Fibroblast of lung (primary cell): ENCODE measurements around the gene SH3TC2. TPM values are rescaled to one million over a fixed set of nuclear protein-coding genes. Genes with fewer than 3 reads are reported as not detected.

Experiments
- DNase-seq, 2 donors: peaks; one replicate each; pipeline versions ENCODE4 v3.0.0 to v3.0.0-alpha.2; 2010; ENCODE audit warnings: low read depth in 2 of 2
- H2AFZ ChIP-seq: 2 replicates; pipeline ENCODE4 v1.5.1; 2012; ENCODE audit warnings: low read length, control low read depth, inconsistent platforms
- H3K27ac ChIP-seq: 2 replicates; pipeline ENCODE4 v1.5.1; 2011; ENCODE audit warnings: low read length, control low read depth; ENCODE audit not compliant: insufficient read depth
- H3K27me3 ChIP-seq: 2 replicates; pipeline ENCODE4 v1.5.1; 2011; ENCODE audit warnings: mild to moderate bottlenecking, low read length; ENCODE audit not compliant: control insufficient read depth, insufficient read depth
- H3K36me3 ChIP-seq: 2 replicates; pipeline ENCODE4 v1.5.1; 2011; ENCODE audit warnings: low read length; ENCODE audit not compliant: control insufficient read depth, insufficient read depth
- H3K4me1 ChIP-seq: 2 replicates; pipeline ENCODE4 v1.5.1; 2011; ENCODE audit warnings: low read length; ENCODE audit not compliant: control insufficient read depth, insufficient read depth; ENCODE audit errors: extremely low read depth
- H3K4me2 ChIP-seq: 2 replicates; pipeline ENCODE4 v1.5.1; 2011; ENCODE audit warnings: low read length, control low read depth; ENCODE audit not compliant: insufficient read depth; ENCODE audit errors: extremely low read depth
- H3K4me3 ChIP-seq, 4 experiments: fragments of 200-600 bp in 1 of 4; sonication (generic) in 1 of 4; replicated peaks in 1 of 4; 2 replicates each; pipeline ENCODE4 v1.5.1; 2011 to 2016; ENCODE audit warnings: low read length in 4 of 4, low read depth in 3 of 4, mild to moderate bottlenecking in 3 of 4, control low read depth in 2 of 4, inconsistent platforms in 1 of 4, mixed read lengths in 1 of 4; ENCODE audit not compliant: insufficient read depth in 1 of 4; ENCODE audit errors: control extremely low read depth in 1 of 4
- H3K79me2 ChIP-seq: 2 replicates; pipeline ENCODE4 v1.5.1; 2012; ENCODE audit warnings: mild to moderate bottlenecking, low read length, inconsistent platforms; ENCODE audit not compliant: control insufficient read depth, insufficient read depth
- H3K9ac ChIP-seq: 2 replicates; pipeline ENCODE4 v1.5.1; 2011; ENCODE audit warnings: mild to moderate bottlenecking, low read length, control low read depth; ENCODE audit not compliant: insufficient read depth
- H3K9me3 ChIP-seq: 2 replicates; pipeline ENCODE4 v1.5.1; 2012; ENCODE audit warnings: low read depth, low read length; ENCODE audit not compliant: control insufficient read depth, insufficient read depth
- H4K20me1 ChIP-seq: 2 replicates; pipeline ENCODE4 v1.5.1; 2011; ENCODE audit warnings: low read length; ENCODE audit not compliant: control insufficient read depth, insufficient read depth; ENCODE audit errors: extremely low read depth
- EZH2 ChIP-seq: IDR thresholded peaks from 2 replicates; pipeline ENCODE4 v1.5.1; 2012; ENCODE audit warnings: low read length, control low read depth, mild to moderate bottlenecking; ENCODE audit errors: missing control alignments
- polyA plus RNA-seq, 2 donors: library from polyadenylated mRNA; depleted of rRNA in 1 of 2; stranded (reverse) in 1 of 2; unstranded in 1 of 2; fragments of >200 nt; gene quantifications; 2 replicates each; pipeline ENCODE4 v1.2.1, GENCODE V29; 2011 to 2012; ENCODE audit warnings: missing spikeins in 1 of 2
- total RNA-seq: library from RNA; depleted of rRNA; stranded (reverse); fragments of >200 nt; gene quantifications from 2 replicates; pipeline ENCODE4 v1.2.1, GENCODE V29; 2014
- TF ChIP-seq, protein P1 (sequence below), 2 donors: IDR thresholded peaks in 1 of 2; conservative IDR thresholded peaks in 1 of 2; 1 replicate in 1 of 2; 2 replicates in 1 of 2; pipeline ENCODE4 v1.5.1; 2011 to 2012; ENCODE audit warnings: low read length in 2 of 2, control low read depth in 1 of 2, inconsistent platforms in 1 of 2, low read depth in 1 of 2, mild to moderate bottlenecking in 1 of 2

The SH3TC2 gene
- total and polyA plus RNA-seq, 2 donors (not counting 1 experiment from before 2014, with no cell fraction given), result 0.83 to 3.2 TPM

DNA sequence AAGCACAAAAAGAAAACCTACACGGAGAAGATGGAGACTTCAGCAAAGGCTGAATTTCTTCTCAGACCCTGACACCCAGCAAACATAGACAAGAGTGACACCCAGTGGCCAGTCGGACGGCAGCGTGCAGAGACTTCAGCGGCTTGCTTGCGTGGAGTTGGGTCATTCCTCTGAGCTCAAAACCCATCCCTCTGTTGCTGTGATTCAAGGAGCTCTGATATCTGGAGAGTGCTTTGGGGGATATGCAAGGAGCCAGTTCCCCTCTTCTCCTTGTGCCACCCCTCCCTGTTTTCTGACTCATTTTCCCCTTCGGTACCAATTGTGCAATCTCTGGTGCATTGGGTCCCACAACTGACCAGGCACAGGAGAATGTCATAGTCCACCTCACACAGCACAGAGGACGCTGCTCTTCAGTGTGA, 27.5 kb downstream of the SH3TC2 start:
- H3K27ac ChIP-seq, result no peak overlapping the region
- H3K4me3 ChIP-seq, result no peak overlapping the region
- H3K79me2 ChIP-seq, result no peaks in the 10 kb centered on the region
- no peaks in the 10 kb centered on the region for H4K20me1 ChIP-seq
- TF ChIP-seq, protein P1, sequence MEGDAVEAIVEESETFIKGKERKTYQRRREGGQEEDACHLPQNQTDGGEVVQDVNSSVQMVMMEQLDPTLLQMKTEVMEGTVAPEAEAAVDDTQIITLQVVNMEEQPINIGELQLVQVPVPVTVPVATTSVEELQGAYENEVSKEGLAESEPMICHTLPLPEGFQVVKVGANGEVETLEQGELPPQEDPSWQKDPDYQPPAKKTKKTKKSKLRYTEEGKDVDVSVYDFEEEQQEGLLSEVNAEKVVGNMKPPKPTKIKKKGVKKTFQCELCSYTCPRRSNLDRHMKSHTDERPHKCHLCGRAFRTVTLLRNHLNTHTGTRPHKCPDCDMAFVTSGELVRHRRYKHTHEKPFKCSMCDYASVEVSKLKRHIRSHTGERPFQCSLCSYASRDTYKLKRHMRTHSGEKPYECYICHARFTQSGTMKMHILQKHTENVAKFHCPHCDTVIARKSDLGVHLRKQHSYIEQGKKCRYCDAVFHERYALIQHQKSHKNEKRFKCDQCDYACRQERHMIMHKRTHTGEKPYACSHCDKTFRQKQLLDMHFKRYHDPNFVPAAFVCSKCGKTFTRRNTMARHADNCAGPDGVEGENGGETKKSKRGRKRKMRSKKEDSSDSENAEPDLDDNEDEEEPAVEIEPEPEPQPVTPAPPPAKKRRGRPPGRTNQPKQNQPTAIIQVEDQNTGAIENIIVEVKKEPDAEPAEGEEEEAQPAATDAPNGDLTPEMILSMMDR (conservative IDR thresholded peaks at IDR 0.05 in 1 of 2, IDR thresholded peaks at IDR 0.05 in 1 of 2; ENCODE audit: low read depth in 1 of 2, low read length in 2 of 2), result peak; percentile 93 to 96
- no peak for TF ChIP-seq EZH2
- H3K4me2 ChIP-seq, result no peak overlapping the region
- no peaks in the 10 kb centered on the region for H3K36me3 ChIP-seq
- H3K9me3 ChIP-seq, result no peaks in the 10 kb centered on the region
- H3K9ac ChIP-seq, result no peak overlapping the region
- peak; percentile 53 to 84 for DNase-seq
- H3K4me1 ChIP-seq, result peaks cover 4% of the 10 kb centered on the region
- H3K27me3 ChIP-seq, result no peaks in the 10 kb centered on the region
- H2AFZ ChIP-seq, result no peak overlapping the region

DNA sequence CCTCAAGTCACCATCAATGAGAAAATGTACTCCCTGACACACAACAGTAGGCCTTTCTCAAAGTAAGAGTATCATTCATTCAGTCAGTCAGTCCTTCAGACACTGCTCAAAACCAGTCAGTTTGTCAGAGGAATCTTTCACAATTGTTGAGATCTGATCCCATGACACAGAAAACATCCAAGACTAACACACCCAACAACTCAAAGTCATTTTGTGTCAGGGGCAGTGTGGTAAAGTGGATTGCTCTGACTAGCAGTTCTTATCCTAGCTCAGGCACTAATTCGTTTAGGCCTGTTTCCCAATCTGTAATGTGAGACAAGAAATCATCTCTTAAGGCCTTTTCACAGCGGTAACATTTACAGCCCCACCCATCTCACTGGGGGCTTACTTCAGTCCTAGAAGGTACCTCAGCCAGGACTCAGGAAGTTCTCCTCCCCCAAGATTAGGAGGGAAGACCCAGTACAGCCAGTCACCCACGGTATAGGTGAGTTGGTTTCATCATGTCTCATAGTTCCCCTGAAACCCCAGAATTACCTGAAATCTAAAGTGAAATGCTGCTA, 31.9 kb downstream of the SH3TC2 start:
- no peak overlapping the region for H3K9ac ChIP-seq
- H3K36me3 ChIP-seq, result no peaks in the 10 kb centered on the region
- no peak overlapping the region for H3K27ac ChIP-seq
- no peak for TF ChIP-seq EZH2
- TF ChIP-seq, protein P1 (conservative IDR thresholded peaks at IDR 0.05 in 1 of 2, IDR thresholded peaks at IDR 0.05 in 1 of 2; ENCODE audit: low read depth in 1 of 2, low read length in 2 of 2), result no peak
- H3K4me2 ChIP-seq, result no peak overlapping the region
- H3K79me2 ChIP-seq, result no peaks in the 10 kb centered on the region
- peak in 1 of 2 donors; percentile 42 for DNase-seq
- no peaks in the 10 kb centered on the region for H3K9me3 ChIP-seq
- no peak overlapping the region for H3K4me3 ChIP-seq
- no peaks in the 10 kb centered on the region for H3K27me3 ChIP-seq
- no peak overlapping the region for H2AFZ ChIP-seq
- H4K20me1 ChIP-seq, result no peaks in the 10 kb centered on the region
- H3K4me1 ChIP-seq, result peaks cover 3% of the 10 kb centered on the region

DNA sequence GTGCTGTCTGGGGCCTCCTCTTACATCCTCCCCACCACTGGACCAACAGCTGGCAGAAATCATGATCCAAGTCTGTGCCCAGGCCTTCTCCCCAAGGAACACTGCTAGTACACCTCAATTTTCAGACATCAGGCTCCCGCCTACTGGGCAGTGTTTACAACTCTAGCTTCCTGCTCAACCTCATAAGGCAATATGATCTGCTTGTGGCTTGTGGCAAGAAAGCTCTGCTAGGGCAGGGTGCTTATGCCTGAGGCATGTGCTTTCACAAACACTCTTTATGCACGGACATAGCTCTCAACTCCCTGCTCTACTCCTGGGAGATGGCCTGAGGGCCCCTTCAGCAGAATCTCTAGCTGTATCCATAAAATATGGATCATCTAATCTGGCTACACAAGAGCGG, 32.5 kb downstream of the SH3TC2 start:
- TF ChIP-seq, protein P1 (conservative IDR thresholded peaks at IDR 0.05 in 1 of 2, IDR thresholded peaks at IDR 0.05 in 1 of 2; ENCODE audit: low read depth in 1 of 2, low read length in 2 of 2), result no peak
- no peak for TF ChIP-seq EZH2
- no peaks in the 10 kb centered on the region for H3K36me3 ChIP-seq
- DNase-seq, result peak; percentile 64 to 80

More for the DNA sequence above, 32.5 kb downstream of the SH3TC2 start:
- H3K4me2 ChIP-seq, result no peak overlapping the region
- no peak overlapping the region for H2AFZ ChIP-seq
- H3K4me3 ChIP-seq, result no peak overlapping the region
- H3K79me2 ChIP-seq, result no peaks in the 10 kb centered on the region
- no peaks in the 10 kb centered on the region for H3K9me3 ChIP-seq
- no peak overlapping the region for H3K9ac ChIP-seq
- no peak overlapping the region for H3K27ac ChIP-seq
- peaks cover 3% of the 10 kb centered on the region for H3K4me1 ChIP-seq
- H3K27me3 ChIP-seq, result no peaks in the 10 kb centered on the region
- no peaks in the 10 kb centered on the region for H4K20me1 ChIP-seq
